Glutamatergic neuron (in vitro differentiated cells): ENCODE measurements around the gene EPHA6. TPM values are rescaled to one million over a fixed set of nuclear protein-coding genes. Genes with fewer than 3 reads are reported as not detected.

Experiments
- DNase-seq: peaks from one replicate; pipeline ENCODE4 v3.0.0; 2022
- H3K27ac Mint-ChIP-seq: one replicate; pipeline ENCODE4 v1.8.0; 2020; ENCODE audit warnings: mild to moderate bottlenecking, mixed read lengths, inconsistent platforms; ENCODE audit not compliant: unreplicated experiment
- H3K27me3 Mint-ChIP-seq: one replicate; pipeline ENCODE4 v1.8.0; 2020; ENCODE audit warnings: mild to moderate bottlenecking, moderate library complexity, mixed read lengths, inconsistent platforms; ENCODE audit not compliant: unreplicated experiment
- H3K36me3 Mint-ChIP-seq: one replicate; pipeline ENCODE4 v1.8.0; 2020; ENCODE audit warnings: mild to moderate bottlenecking, mixed read lengths, inconsistent platforms; ENCODE audit not compliant: unreplicated experiment
- H3K4me1 Mint-ChIP-seq: one replicate; pipeline ENCODE4 v1.8.0; 2020; ENCODE audit warnings: mild to moderate bottlenecking, low read depth, mixed read lengths, inconsistent platforms; ENCODE audit not compliant: unreplicated experiment
- H3K4me3 Mint-ChIP-seq: one replicate; pipeline ENCODE4 v1.8.0; 2020; ENCODE audit warnings: mild to moderate bottlenecking, mixed read lengths, inconsistent platforms; ENCODE audit not compliant: unreplicated experiment
- H3K9me3 Mint-ChIP-seq: one replicate; pipeline ENCODE4 v1.8.0; 2020; ENCODE audit warnings: mild to moderate bottlenecking, moderate library complexity, mixed read lengths, inconsistent platforms; ENCODE audit not compliant: unreplicated experiment
- total RNA-seq: library from RNA; stranded (reverse); fragmentation: NEBNext Ultra II Directional; extraction: Animal tissue kit (Norgen Biotek cat#: 25700); gene quantifications from one replicate; pipeline ENCODE4 v1.2.1, GENCODE V29; 2021; ENCODE audit not compliant: unreplicated experiment
- TF ChIP-seq, protein P1 (sequence below): fragments of 200-600 bp; sonication (generic); IDR thresholded peaks from one replicate; pipeline ENCODE4 v1.5.0; 2021; ENCODE audit not compliant: partially characterized antibody, unreplicated experiment

Gene EPHA6
- total RNA-seq, 1 donor from 2014 or later: 9.0 TPM

DNA sequence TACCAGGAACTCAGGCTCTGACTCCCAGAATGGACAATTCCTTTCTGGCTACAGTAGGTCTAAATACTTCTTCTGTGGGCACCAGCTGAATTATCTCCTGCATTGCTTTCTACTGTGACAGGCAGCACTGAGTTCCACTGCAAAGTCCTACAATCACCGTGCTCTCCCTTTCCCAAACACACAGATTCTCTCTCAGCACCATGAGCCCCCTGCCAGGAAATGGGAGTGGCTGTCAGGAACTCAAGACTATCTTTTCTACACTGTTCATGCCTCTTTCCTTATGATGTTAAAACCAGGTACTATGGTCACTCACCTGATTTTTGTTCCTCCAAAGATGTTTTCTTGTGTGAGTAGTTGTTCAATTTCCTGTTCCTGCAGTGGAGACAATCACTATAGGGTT lies 383.4 kb downstream of the EPHA6 start:
- Mint-ChIP-seq H3K9me3 (no peaks in the 10 kb centered on the region), H3K36me3 (no peaks in the 10 kb centered on the region), H3K27ac (no peak overlapping the region), H3K4me1 (no peaks in the 10 kb centered on the region), H3K27me3 (no peaks in the 10 kb centered on the region), H3K4me3 (no peak overlapping the region)
- no peak for DNase-seq
- TF ChIP-seq, protein P1, sequence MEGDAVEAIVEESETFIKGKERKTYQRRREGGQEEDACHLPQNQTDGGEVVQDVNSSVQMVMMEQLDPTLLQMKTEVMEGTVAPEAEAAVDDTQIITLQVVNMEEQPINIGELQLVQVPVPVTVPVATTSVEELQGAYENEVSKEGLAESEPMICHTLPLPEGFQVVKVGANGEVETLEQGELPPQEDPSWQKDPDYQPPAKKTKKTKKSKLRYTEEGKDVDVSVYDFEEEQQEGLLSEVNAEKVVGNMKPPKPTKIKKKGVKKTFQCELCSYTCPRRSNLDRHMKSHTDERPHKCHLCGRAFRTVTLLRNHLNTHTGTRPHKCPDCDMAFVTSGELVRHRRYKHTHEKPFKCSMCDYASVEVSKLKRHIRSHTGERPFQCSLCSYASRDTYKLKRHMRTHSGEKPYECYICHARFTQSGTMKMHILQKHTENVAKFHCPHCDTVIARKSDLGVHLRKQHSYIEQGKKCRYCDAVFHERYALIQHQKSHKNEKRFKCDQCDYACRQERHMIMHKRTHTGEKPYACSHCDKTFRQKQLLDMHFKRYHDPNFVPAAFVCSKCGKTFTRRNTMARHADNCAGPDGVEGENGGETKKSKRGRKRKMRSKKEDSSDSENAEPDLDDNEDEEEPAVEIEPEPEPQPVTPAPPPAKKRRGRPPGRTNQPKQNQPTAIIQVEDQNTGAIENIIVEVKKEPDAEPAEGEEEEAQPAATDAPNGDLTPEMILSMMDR: no peak

DNA sequence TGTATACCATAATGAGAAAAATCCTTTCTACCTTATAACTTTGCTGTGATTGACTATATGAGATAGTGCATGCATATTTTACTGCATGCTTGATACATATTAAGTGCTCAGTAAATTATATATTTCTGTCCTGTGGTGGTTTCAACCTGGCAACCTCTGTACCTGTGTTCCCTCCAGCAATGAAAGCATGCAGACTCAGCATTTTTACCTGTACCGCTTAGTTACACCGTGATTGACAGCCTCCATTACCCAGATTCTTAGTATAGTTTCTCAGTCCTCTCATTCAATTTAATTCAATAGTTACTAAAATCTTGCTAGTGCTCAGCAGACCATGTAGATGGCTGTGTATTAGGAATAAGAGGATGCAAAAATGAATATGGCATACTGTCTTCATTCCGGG lies 386.0 kb downstream of the EPHA6 start:
- no peaks in the 10 kb centered on the region for H3K27me3 Mint-ChIP-seq
- H3K9me3 Mint-ChIP-seq: no peaks in the 10 kb centered on the region
- TF ChIP-seq, protein P1: no peak
- H3K36me3 Mint-ChIP-seq: no peaks in the 10 kb centered on the region
- DNase-seq: no peak
- H3K27ac Mint-ChIP-seq: no peak overlapping the region
- no peaks in the 10 kb centered on the region for H3K4me1 Mint-ChIP-seq
- H3K4me3 Mint-ChIP-seq: no peak overlapping the region

DNA sequence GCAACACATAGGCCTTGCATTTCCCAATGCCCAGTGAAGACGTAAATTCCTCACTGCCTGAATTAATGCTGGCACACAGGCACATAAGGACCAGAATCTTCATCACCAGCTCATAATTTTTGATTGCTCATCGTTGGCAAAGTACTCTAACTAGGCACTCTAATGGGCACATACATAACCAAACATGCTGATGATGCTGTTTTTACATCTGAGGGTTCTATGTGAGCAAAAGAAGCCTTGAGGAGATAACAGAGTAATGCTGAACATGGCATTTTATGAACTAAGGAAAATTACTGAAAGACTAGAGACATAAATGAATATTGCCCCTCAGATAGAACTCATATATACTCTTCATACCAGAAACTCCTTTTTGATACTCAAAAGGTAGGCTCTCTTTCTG lies 387.4 kb downstream of the EPHA6 start:
- Mint-ChIP-seq H3K27ac (no peak overlapping the region), H3K4me1 (no peaks in the 10 kb centered on the region), H3K27me3 (no peaks in the 10 kb centered on the region), H3K36me3 (no peaks in the 10 kb centered on the region), H3K9me3 (no peaks in the 10 kb centered on the region), H3K4me3 (no peak overlapping the region)
- TF ChIP-seq, protein P1: no peak
- no peak for DNase-seq

DNA sequence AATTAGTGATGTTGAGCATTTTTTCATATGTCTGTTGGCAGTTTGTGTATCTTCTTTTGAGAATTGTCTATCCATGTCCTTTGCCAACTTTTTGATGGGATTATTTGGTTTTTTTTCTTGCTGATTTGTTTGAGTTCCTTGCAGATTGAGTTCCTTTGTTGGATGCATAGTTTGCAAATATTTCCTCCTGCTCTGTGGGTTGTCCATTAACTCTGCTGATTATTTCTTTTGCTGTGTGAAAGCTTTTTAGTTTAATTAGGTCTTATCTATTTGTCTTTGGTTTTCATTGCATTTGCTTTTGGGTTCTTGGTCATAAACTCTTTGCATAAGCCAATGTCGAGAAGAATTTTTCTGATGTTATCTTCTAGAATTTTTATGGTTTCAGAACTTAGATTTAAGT lies 414.6 kb downstream of the EPHA6 start:
- Mint-ChIP-seq H3K4me3 (no peak overlapping the region), H3K27ac (no peak overlapping the region)
- TF ChIP-seq, protein P1: no peak

DNA sequence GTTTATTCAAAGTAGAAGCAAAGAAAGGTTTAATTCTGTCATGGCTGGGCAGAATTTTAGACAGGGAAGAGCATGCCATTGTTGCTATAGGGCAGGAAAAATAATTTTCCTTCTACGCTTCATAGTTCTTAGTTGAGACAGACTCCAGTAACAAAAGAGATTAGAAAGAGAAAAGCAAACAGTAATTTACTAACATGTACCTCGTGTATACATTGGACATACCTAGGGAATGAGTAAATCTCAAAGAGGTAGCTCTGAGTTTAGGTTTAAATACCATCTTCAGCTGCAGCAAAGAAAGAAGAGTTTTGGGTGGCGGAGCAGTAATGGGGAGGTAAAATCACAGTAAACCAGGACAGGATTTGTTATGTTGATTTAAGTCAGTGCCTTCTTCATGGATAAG lies 416.1 kb downstream of the EPHA6 start:
- no peak for DNase-seq
- Mint-ChIP-seq H3K4me3 (no peak overlapping the region), H3K27me3 (no peaks in the 10 kb centered on the region), H3K36me3 (no peaks in the 10 kb centered on the region), H3K27ac (no peak overlapping the region), H3K9me3 (no peaks in the 10 kb centered on the region), H3K4me1 (no peaks in the 10 kb centered on the region)
- TF ChIP-seq, protein P1: no peak

More for the DNA sequence above, 414.6 kb downstream of the EPHA6 start:
- no peaks in the 10 kb centered on the region for H3K4me1 Mint-ChIP-seq
- no peaks in the 10 kb centered on the region for H3K27me3 Mint-ChIP-seq
- no peaks in the 10 kb centered on the region for H3K9me3 Mint-ChIP-seq
- DNase-seq: no peak
- no peaks in the 10 kb centered on the region for H3K36me3 Mint-ChIP-seq
